ENCODE measurements around the gene CALD1.
"Not testable (repeated sequence)": the region's sequence is repeated elsewhere in the genome, so short reads cannot be mapped to it uniquely, and the experiment has no call there.

The CALD1 gene

GRCh38 chr7:134962270-134962780 lies 182.9 kb downstream of the CALD1 start:
- H3K9me3 ChIP-seq (ENCODE audit: control insufficient read depth, low read length) = no peaks in the 10 kb centered on the region
- no peak overlapping the region for H3K4me3 ChIP-seq (ENCODE audit: low read length)
- no peaks in the 10 kb centered on the region for H3K27me3 ChIP-seq (replicated peaks; ENCODE audit: control insufficient read depth, insufficient read depth, low read length)
- H3K9ac ChIP-seq (ENCODE audit: low read length) = peak overlapping the region; percentile 45
- peak; percentile 28 for DNase-seq (ENCODE audit: low read depth)
- peaks cover 38% of the 10 kb centered on the region for H3K4me1 ChIP-seq (ENCODE audit: control insufficient read depth, insufficient read depth, low read length)
- peaks cover 99% of the 10 kb centered on the region for H3K36me3 ChIP-seq (ENCODE audit: control insufficient read depth, insufficient read depth, low read length, severe bottlenecking)

DNA sequence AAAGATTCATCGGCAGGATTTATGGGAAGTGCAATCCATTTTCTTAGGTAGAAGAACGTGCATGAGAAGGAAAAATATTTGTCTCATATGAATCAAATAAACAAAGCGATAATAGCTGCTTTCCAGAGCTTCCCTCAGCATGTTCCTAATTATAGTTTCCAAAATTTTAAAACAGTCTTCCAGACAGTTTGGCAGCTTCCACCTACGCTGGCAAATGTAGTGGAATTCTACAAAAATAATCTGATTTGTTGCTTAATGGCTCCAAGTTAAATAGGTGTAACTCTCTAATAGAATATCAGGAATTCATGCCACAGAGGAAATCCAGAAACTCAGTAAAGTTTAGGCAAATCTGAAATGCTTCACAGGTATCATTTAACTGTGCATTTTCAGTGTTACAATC lies 183.6 kb downstream of the CALD1 start:
- no peak for DNase-seq (ENCODE audit: low read depth)
- peaks cover 97% of the 10 kb centered on the region for H3K36me3 ChIP-seq (ENCODE audit: control insufficient read depth, insufficient read depth, low read length, severe bottlenecking)
- H3K9ac ChIP-seq (ENCODE audit: low read length) = peak overlapping the region; percentile 45
- H3K27me3 ChIP-seq (replicated peaks; ENCODE audit: control insufficient read depth, insufficient read depth, low read length) = no peaks in the 10 kb centered on the region
- H3K9me3 ChIP-seq (ENCODE audit: control insufficient read depth, low read length) = no peaks in the 10 kb centered on the region
- no peak overlapping the region for H3K4me3 ChIP-seq (ENCODE audit: low read length)
- H3K4me1 ChIP-seq (ENCODE audit: control insufficient read depth, insufficient read depth, low read length) = peaks cover 42% of the 10 kb centered on the region

DNA sequence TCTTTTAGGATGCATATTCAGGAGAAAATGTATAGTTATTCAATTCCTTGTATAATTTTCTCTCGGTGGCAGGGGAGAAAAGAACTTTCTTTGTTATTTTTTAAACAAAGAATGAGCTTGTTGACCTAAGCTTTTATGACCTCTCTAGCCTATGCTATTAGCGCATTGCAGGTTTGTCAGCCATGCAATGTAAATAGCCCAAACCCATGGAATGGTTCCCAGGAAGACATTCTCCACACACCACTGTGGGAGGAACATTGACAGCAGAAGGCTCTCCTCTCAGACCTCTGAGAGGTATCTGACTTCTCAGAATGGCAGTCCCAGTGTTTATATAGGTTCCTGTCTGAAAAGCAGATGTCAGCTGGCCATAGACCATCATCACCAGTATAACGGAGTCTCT lies 187.3 kb downstream of the CALD1 start:
- Histone ChIP-seq H3K36me3 (ENCODE audit: control insufficient read depth, insufficient read depth, low read length, severe bottlenecking) (peaks cover 91% of the 10 kb centered on the region), H3K9me3 (ENCODE audit: control insufficient read depth, low read length) (no peaks in the 10 kb centered on the region)
- no peak for DNase-seq (ENCODE audit: low read depth)

DNA sequence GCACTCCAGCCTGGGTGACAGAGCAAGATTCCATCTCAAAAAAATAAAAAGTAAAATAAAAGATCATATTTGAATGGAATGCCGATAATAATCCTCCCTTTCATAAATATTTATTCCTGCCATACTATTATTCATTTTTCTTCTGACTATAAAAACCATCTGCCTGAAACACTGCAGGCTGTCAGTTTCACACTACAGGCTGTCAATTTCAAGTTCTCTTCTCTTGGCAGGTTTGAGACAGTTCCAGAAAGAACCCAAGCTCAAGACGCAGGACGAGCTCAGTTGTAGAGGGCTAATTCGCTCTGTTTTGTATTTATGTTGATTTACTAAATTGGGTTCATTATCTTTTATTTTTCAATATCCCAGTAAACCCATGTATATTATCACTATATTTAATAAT lies 188.7 kb downstream of the CALD1 start:
- peaks cover 22% of the 10 kb centered on the region for H3K4me1 ChIP-seq (ENCODE audit: control insufficient read depth, insufficient read depth, low read length)
- no peak overlapping the region for H3K4me3 ChIP-seq (ENCODE audit: low read length)
- DNase-seq (ENCODE audit: low read depth) = no peak
- H3K9me3 ChIP-seq (ENCODE audit: control insufficient read depth, low read length) = no peaks in the 10 kb centered on the region
- no peak overlapping the region for H3K9ac ChIP-seq (ENCODE audit: low read length)
- peaks cover 80% of the 10 kb centered on the region for H3K36me3 ChIP-seq (ENCODE audit: control insufficient read depth, insufficient read depth, low read length, severe bottlenecking)
- no peaks in the 10 kb centered on the region for H3K27me3 ChIP-seq (replicated peaks; ENCODE audit: control insufficient read depth, insufficient read depth, low read length)

More for the DNA sequence above, 187.3 kb downstream of the CALD1 start:
- no peak overlapping the region for H3K4me3 ChIP-seq (ENCODE audit: low read length)
- H3K4me1 ChIP-seq (ENCODE audit: control insufficient read depth, insufficient read depth, low read length) = peaks cover 36% of the 10 kb centered on the region
- H3K27me3 ChIP-seq (replicated peaks; ENCODE audit: control insufficient read depth, insufficient read depth, low read length) = no peaks in the 10 kb centered on the region
- H3K9ac ChIP-seq (ENCODE audit: low read length) = no peak overlapping the region

DNA sequence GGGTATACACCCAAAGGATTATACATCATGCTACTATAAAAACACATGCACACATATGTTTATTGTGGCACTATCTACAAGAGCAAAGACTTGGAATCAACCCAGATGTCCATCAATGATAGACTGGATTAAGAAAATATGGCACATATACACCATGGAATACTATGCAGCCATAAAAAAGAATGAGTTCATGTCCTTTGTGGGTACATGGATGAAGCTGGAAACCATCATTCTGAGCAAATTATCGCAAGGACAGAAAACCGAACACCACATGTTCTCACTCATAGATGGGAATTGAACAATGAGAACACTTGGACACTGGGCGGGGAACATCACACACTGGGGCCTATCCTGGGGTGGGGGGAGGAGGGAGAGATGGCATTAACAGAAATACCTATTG lies 202.2 kb downstream of the CALD1 start:
- not testable (repeated sequence) for H3K4me1 ChIP-seq (ENCODE audit: control insufficient read depth, insufficient read depth, low read length); H3K27me3 ChIP-seq (replicated peaks; ENCODE audit: control insufficient read depth, insufficient read depth, low read length); H3K36me3 ChIP-seq (ENCODE audit: control insufficient read depth, insufficient read depth, low read length, severe bottlenecking); H3K9me3 ChIP-seq (ENCODE audit: control insufficient read depth, low read length); H3K4me3 ChIP-seq (ENCODE audit: low read length); DNase-seq (ENCODE audit: low read depth); H3K9ac ChIP-seq (ENCODE audit: low read length)

DNA sequence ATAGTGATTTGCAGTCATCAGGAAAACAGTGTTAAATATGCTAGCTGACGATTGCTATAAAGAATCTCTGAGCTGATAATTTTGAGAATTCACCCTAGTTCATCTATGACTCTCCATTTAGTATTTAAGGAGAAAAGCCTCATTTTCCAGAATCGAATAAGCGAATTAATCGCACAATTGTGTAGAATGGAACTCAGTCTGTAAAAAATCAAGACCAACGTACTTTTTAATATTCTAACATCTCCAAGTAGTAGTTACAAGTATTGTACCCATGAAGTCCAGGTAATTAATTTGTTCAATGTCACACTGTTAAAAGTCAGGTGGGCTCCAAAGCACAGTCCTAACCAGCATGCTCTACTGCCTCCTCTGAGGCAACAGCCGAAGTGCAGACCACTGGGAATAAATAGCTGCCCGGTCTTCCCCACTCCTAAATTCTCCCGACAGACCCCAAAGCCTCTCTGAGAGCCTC lies 206.5 kb downstream of the CALD1 start:
- DNase-seq (ENCODE audit: low read depth) = no peak
- no peaks in the 10 kb centered on the region for H3K27me3 ChIP-seq (replicated peaks; ENCODE audit: control insufficient read depth, insufficient read depth, low read length)
- peaks cover 12% of the 10 kb centered on the region for H3K4me1 ChIP-seq (ENCODE audit: control insufficient read depth, insufficient read depth, low read length)
- H3K9me3 ChIP-seq (ENCODE audit: control insufficient read depth, low read length) = no peaks in the 10 kb centered on the region
- peak overlapping the region; percentile 88 for H3K9ac ChIP-seq (ENCODE audit: low read length)
- H3K4me3 ChIP-seq (ENCODE audit: low read length) = peak overlapping the region; percentile 95
- no peaks in the 10 kb centered on the region for H3K36me3 ChIP-seq (ENCODE audit: control insufficient read depth, insufficient read depth, low read length, severe bottlenecking)

DNA sequence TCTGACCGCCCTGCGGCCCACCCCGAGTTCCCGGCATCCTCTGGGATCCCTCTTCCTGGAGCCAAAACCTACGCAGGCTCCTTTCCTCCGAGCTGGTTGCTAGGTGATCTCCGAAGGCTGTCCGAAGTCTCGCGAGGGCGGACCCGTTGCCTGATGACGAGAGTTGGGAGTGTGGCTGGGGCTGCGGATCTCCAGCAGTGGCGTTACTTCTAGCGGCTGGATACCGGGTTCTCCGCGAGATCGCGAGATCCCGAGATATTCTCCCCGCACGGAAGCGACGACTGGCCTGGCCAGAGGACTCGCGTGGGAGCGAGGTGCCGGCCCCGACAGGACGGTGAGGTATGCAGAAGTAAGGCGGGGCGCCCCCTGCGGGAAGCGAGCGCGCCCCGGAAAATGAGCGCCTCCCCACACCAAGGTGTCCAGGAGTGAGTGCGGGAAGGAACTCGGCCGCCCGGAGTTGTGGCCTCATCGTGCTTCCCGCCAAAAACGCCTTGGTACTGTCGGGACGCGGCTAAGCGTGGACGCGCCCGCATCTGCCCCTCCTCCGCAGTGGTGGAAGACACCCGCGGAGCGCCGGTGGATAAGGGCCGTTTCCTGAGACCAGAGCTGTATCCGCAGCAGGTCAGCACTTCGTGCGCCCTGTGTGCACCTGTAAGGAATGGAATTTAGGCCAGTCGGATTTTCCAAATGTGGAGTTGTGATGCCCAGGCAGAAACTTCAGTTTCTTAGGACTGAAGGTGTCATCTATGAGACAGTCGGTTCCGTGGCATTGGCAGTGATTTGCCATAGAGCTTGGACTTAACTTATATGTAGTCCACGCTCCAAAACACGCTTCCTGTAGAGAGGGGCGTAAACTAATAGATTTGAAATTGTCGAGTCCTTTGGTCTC lies 207.2 kb downstream of the CALD1 start, which contains the start of gene AGBL3:
Gene AGBL3 (plus strand): TSS at position 146 of the 889 bp plus-strand sequence. CDS start 1,426 bp downstream, outside the sequence.
- Histone ChIP-seq H3K4me3 (ENCODE audit: low read length) (peak within 1 kb of the TSS; percentile 95), H3K9me3 (ENCODE audit: control insufficient read depth, low read length) (no peaks in the 10 kb centered on the region), H3K27me3 (replicated peaks; ENCODE audit: control insufficient read depth, insufficient read depth, low read length) (no peaks in the 10 kb centered on the region), H3K9ac (ENCODE audit: low read length) (peak within 1 kb of the TSS; percentile 88), H3K36me3 (ENCODE audit: control insufficient read depth, insufficient read depth, low read length, severe bottlenecking) (no peaks in the 10 kb centered on the region), H3K4me1 (ENCODE audit: control insufficient read depth, insufficient read depth, low read length) (peaks cover 12% of the 10 kb centered on the region)
- peak; percentile 99 for DNase-seq (ENCODE audit: low read depth)

- no peaks in the 10 kb centered on the region for H3K36me3 ChIP-seq (ENCODE audit: control insufficient read depth, insufficient read depth, low read length, severe bottlenecking)
- no peak for DNase-seq (ENCODE audit: low read depth)
- no peak overlapping the region for H3K4me3 ChIP-seq (ENCODE audit: low read length)
Observed at GRCh38 chr7:134988161-134988560, 208.7 kb downstream of the CALD1 start.

DNA sequence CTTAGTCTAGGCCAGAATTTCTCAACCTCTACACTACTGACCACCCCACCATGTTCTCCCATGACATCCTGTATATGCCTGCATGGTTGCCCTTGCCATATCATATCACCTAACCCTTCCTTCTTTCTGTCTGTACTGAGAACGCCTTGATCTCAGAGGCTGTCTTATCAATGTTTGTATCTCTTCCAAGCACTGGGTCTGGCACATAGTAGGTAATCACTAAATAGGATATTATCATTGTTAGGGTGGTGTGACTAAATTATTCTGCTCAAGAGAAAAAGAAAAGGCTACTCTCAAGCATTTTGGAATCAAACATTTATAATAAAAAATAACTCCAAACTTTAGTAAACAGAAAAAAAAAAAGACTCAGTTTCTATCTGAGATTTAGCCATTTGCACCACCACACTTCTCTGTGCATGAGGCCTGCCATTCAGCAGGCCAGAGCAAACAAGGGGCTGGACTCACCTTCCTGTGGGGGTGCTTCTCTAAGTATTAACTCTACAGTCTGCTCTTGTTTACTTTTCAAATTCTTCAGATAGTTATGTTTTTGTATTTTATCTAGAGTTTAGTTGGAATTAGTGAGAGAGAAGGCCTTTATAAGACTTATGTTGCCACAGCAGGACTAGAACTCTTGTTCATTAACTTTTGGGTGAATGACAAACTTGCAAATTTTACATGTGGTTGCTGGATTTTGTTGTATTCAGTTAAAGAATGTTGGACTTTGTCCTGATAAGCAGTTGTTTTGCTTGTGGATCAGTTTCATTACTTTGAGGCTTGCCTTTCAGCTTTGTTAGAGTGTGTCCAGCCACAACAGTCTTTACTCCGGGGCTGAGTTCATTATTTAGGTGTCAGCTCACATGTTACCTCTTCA lies 212.3 kb downstream of the CALD1 start:
- Histone ChIP-seq H3K4me3 (ENCODE audit: low read length) (no peak overlapping the region), H3K4me1 (ENCODE audit: control insufficient read depth, insufficient read depth, low read length) (peaks cover 27% of the 10 kb centered on the region), H3K27me3 (replicated peaks; ENCODE audit: control insufficient read depth, insufficient read depth, low read length) (no peaks in the 10 kb centered on the region), H3K9me3 (ENCODE audit: control insufficient read depth, low read length) (no peaks in the 10 kb centered on the region), H3K36me3 (ENCODE audit: control insufficient read depth, insufficient read depth, low read length, severe bottlenecking) (peaks cover 4% of the 10 kb centered on the region), H3K9ac (ENCODE audit: low read length) (no peak overlapping the region)
- DNase-seq (ENCODE audit: low read depth) = peak; percentile 15

More at GRCh38 chr7:134988161-134988560, 208.7 kb downstream of the CALD1 start:
- no peaks in the 10 kb centered on the region for H3K27me3 ChIP-seq (replicated peaks; ENCODE audit: control insufficient read depth, insufficient read depth, low read length)
- H3K9me3 ChIP-seq (ENCODE audit: control insufficient read depth, low read length) = no peaks in the 10 kb centered on the region
- no peak overlapping the region for H3K9ac ChIP-seq (ENCODE audit: low read length)
- H3K4me1 ChIP-seq (ENCODE audit: control insufficient read depth, insufficient read depth, low read length) = peaks cover 19% of the 10 kb centered on the region

DNA sequence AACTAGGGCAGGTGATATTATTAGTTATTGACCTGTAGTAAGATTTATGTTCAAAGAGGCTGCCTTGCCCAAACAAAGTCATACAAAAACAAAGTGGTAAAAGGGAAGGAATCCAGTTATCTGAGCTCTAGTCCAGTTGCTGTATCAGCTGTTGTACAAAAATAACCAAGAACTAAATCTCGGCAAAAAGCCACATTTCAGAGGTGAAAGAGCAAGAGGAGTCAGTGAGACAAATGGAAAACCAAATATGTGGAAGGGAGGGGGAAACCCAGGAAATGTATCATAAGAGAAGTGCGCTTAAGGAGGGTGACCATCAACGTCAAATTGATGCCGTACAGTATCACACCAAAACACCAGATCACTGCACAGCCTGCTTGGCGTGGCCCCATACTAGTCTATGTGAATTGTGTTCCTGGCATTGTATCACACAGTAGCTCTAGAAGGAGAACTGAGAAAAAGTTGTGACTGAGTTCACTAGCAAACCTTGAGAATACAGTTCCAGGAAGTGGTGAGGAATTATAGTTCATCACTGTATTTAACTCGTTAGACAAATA lies 213.3 kb downstream of the CALD1 start:
- H3K4me1 ChIP-seq (ENCODE audit: control insufficient read depth, insufficient read depth, low read length) = peaks cover 18% of the 10 kb centered on the region
- H3K27me3 ChIP-seq (replicated peaks; ENCODE audit: control insufficient read depth, insufficient read depth, low read length) = no peaks in the 10 kb centered on the region
- no peak overlapping the region for H3K4me3 ChIP-seq (ENCODE audit: low read length)
- DNase-seq (ENCODE audit: low read depth) = no peak
- peaks cover 4% of the 10 kb centered on the region for H3K36me3 ChIP-seq (ENCODE audit: control insufficient read depth, insufficient read depth, low read length, severe bottlenecking)
- no peaks in the 10 kb centered on the region for H3K9me3 ChIP-seq (ENCODE audit: control insufficient read depth, low read length)
- no peak overlapping the region for H3K9ac ChIP-seq (ENCODE audit: low read length)
